Esophagus (tissue), 2 donors: ENCODE data around the gene CYP4A11. TPM values are rescaled to one million over a fixed set of nuclear protein-coding genes. Genes with fewer than 3 reads are reported as not detected.
"Not testable (repeated sequence)": the region's sequence is repeated elsewhere in the genome, so short reads cannot be mapped to it uniquely, and the experiment has no call there.

Experiments used
- H3K27ac ChIP-seq, 2 donors: one replicate each; pipeline ENCODE4 v1.5.1; 2013; ENCODE audit warnings: low read depth in 2 of 2, mild to moderate bottlenecking in 2 of 2, inconsistent platforms in 1 of 2, low read length in 1 of 2, moderate library complexity in 1 of 2
- H3K27me3 ChIP-seq, 2 donors: one replicate each; pipeline ENCODE4 v1.6.1; 2013; ENCODE audit warnings: low read length in 2 of 2, control low read depth in 1 of 2, mild to moderate bottlenecking in 1 of 2; ENCODE audit not compliant: insufficient read depth in 2 of 2, control insufficient read depth in 1 of 2
- H3K36me3 ChIP-seq, 2 donors: one replicate each; pipeline ENCODE4 v1.6.1; 2013; ENCODE audit warnings: low read length in 1 of 2; ENCODE audit not compliant: control insufficient read depth in 2 of 2, insufficient read depth in 2 of 2
- H3K4me1 ChIP-seq, 2 donors: one replicate each; pipeline ENCODE4 v1.6.1; 2013; ENCODE audit warnings: low read length in 1 of 2; ENCODE audit not compliant: control insufficient read depth in 2 of 2, insufficient read depth in 2 of 2
- H3K4me3 ChIP-seq, 2 donors: one replicate each; pipeline ENCODE4 v1.5.1; 2013; ENCODE audit warnings: low read length in 2 of 2, mild to moderate bottlenecking in 2 of 2, low read depth in 1 of 2, moderate library complexity in 1 of 2
- H3K9me3 ChIP-seq, 2 donors: one replicate each; pipeline ENCODE4 v1.6.1; 2013; ENCODE audit warnings: mild to moderate bottlenecking in 2 of 2, low read depth in 1 of 2, low read length in 1 of 2, moderate library complexity in 1 of 2; ENCODE audit not compliant: control insufficient read depth in 2 of 2, insufficient read depth in 1 of 2
- WGBS, 2 donors: extraction: QIAGEN DNeasy Blood & Tissue Kit; methylation state at CpG; one replicate each; pipeline ENCODE4 v1.1.7; 2013; 5-methylcytosine and 5-hydroxymethylcytosine counted together
- polyA plus RNA-seq, 2 donors: library from polyadenylated mRNA; stranded (reverse); fragments of 200-250 nt; gene quantifications; one replicate each; pipeline ENCODE4 v1.2.3, GENCODE V29; 2013
- donor health status: healthy with polysubstance abuse.
- donor health status: Bipolar disorder and iron deficiency.

CYP4A11 gene
- polyA plus RNA-seq = under 1 TPM in 1 of 2 donors, not detected in 1; 0.01 TPM

GRCh38 chr1:46941135-46941694, at the start of gene CYP4A11:
TSS of gene CYP4A11 (minus strand) at chr1:46941476. CDS start at chr1:46941433, 43 bp downstream.
- Histone ChIP-seq H3K36me3 (no peaks in the 10 kb centered on the region), H3K27ac (no peak within 1 kb of the TSS), H3K4me1 (no peaks in the 10 kb centered on the region), H3K9me3 (peaks cover 0 to 2% of the 10 kb centered on the region in 2 donors), H3K27me3 (no peaks in the 10 kb centered on the region), H3K4me3 (no peak within 1 kb of the TSS)
- WGBS, 2 donors = 66 to 75% methylated on average over 5 of the region's 5 CpGs

- not testable (repeated sequence) for H3K9me3 ChIP-seq, H3K4me1 ChIP-seq, H3K36me3 ChIP-seq, H3K27me3 ChIP-seq, H3K4me3 ChIP-seq, H3K27ac ChIP-seq
- 82% methylated on average over 2 of the region's 2 CpGs for WGBS, 2 donors
Measured at GRCh38 chr1:46990541-46990940, 49.3 kb upstream of the CYP4A11 start.

- Histone ChIP-seq H3K27ac (no peak overlapping the region), H3K4me3 (no peak overlapping the region), H3K9me3 (peaks cover 0 to 2% of the 10 kb centered on the region in 2 donors), H3K4me1 (no peaks in the 10 kb centered on the region), H3K36me3 (no peaks in the 10 kb centered on the region), H3K27me3 (no peaks in the 10 kb centered on the region)
- 37 to 39% methylated on average over 3 of the region's 3 CpGs for WGBS, 2 donors
Measured at GRCh38 chr1:46983830-46984586, 42.7 kb upstream of the CYP4A11 start.

GRCh38 chr1:46983166-46983829, 42.0 kb upstream of the CYP4A11 start:
- Histone ChIP-seq H3K9me3 (peaks cover 0 to 2% of the 10 kb centered on the region in 2 donors), H3K27me3 (no peaks in the 10 kb centered on the region), H3K4me3 (no peak overlapping the region), H3K4me1 (no peaks in the 10 kb centered on the region), H3K27ac (no peak overlapping the region), H3K36me3 (no peaks in the 10 kb centered on the region)
- WGBS, 2 donors = 52 to 65% methylated on average over 7 of the region's 7 CpGs

GRCh38 chr1:46969014-46969619, 27.8 kb upstream of the CYP4A11 start:
- H3K36me3 ChIP-seq = no peaks in the 10 kb centered on the region
- H3K9me3 ChIP-seq = no peaks in the 10 kb centered on the region
- H3K4me1 ChIP-seq = peaks cover 0 to 3% of the 10 kb centered on the region in 2 donors
- no peaks in the 10 kb centered on the region for H3K27me3 ChIP-seq
- no peak overlapping the region for H3K4me3 ChIP-seq
- WGBS, 2 donors = 70 to 73% methylated on average over 5 of the region's 5 CpGs
- no peak overlapping the region for H3K27ac ChIP-seq

GRCh38 chr1:46962272-46962671, 21.0 kb upstream of the CYP4A11 start:
- 62 to 63% methylated on average over 4 of the region's 4 CpGs for WGBS, 2 donors

GRCh38 chr1:46961066-46961758, 19.9 kb upstream of the CYP4A11 start:
- Histone ChIP-seq H3K4me1 (peaks cover 0 to 2% of the 10 kb centered on the region in 2 donors), H3K27ac (no peak overlapping the region), H3K27me3 (no peaks in the 10 kb centered on the region), H3K9me3 (no peaks in the 10 kb centered on the region), H3K36me3 (no peaks in the 10 kb centered on the region), H3K4me3 (no peak overlapping the region)
- 77 to 81% methylated on average over 2 of the region's 2 CpGs for WGBS, 2 donors

More at GRCh38 chr1:46962272-46962671, 21.0 kb upstream of the CYP4A11 start:
- not testable (repeated sequence) for H3K27me3 ChIP-seq, H3K4me1 ChIP-seq, H3K4me3 ChIP-seq, H3K9me3 ChIP-seq, H3K27ac ChIP-seq, H3K36me3 ChIP-seq

GRCh38 chr1:46960250-46960649, 19.0 kb upstream of the CYP4A11 start:
- Histone ChIP-seq H3K36me3 (no peaks in the 10 kb centered on the region), H3K4me1 (no peaks in the 10 kb centered on the region), H3K27ac (no peak overlapping the region), H3K4me3 (no peak overlapping the region), H3K27me3 (no peaks in the 10 kb centered on the region), H3K9me3 (no peaks in the 10 kb centered on the region)
- 26 to 33% methylated on average over 1 of the region's 1 CpG for WGBS, 2 donors

- not testable (repeated sequence) for H3K36me3 ChIP-seq, H3K9me3 ChIP-seq, H3K27me3 ChIP-seq, H3K4me1 ChIP-seq, H3K4me3 ChIP-seq, H3K27ac ChIP-seq
- WGBS, 2 donors = 49 to 67% methylated on average over 2 of the region's 2 CpGs
Measured at GRCh38 chr1:46955116-46955515, 13.8 kb upstream of the CYP4A11 start.
